ENCODE results near the gene ZNF366. TPM values are rescaled to one million over a fixed set of nuclear protein-coding genes. Genes with fewer than 3 reads are reported as not detected.
"Not testable (repeated sequence)": the region's sequence is repeated elsewhere in the genome, so short reads cannot be mapped to it uniquely, and the experiment has no call there.

The ZNF366 gene
- total RNA-seq, 1 experiment from 2014 or later = not detected

DNA sequence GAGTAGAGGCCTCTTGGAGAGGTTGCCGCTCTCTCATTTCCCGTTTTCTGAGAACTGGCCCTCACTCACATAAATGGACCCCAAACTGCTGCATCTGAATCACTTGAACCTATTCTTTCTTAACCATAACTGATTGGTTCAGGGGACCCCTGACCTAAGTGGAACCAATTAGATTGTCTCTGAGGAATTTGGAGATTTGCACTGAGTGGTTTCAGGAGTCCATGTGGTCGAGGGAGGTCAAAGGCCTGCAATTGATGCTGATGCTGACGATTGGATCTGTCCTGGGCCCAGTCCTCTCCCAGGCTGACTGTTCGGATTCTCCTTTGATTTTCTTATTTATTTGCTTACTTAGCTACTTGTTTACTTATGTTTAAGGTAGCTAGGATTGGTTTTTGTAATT lies 99.1 kb downstream of the ZNF366 start:
- DNase-seq = no peak
- Histone ChIP-seq H3K9me3 (0 out of 2 replicates have a peak, but pooled peaks cover 5% of the 10 kb centered on the region), H3K27me3 (replicated peaks; ENCODE audit: control insufficient read depth, insufficient read depth, low read length) (no peaks in the 10 kb centered on the region; the same call in 1 of the 2 replicates), H3K4me3 (ENCODE audit: low read depth, low read length) (no peak overlapping the region), H3K36me3 (ENCODE audit: control insufficient read depth, insufficient read depth, low read length) (no peaks in the 10 kb centered on the region), H3K4me1 (peaks cover 5% of the 10 kb centered on the region; the same call in 1 of the 2 replicates)
- no peaks in the 10 kb centered on the region for H3K36me3 Mint-ChIP-seq (ENCODE audit: insufficient read depth, unreplicated experiment)
- TF ChIP-seq, protein P1, sequence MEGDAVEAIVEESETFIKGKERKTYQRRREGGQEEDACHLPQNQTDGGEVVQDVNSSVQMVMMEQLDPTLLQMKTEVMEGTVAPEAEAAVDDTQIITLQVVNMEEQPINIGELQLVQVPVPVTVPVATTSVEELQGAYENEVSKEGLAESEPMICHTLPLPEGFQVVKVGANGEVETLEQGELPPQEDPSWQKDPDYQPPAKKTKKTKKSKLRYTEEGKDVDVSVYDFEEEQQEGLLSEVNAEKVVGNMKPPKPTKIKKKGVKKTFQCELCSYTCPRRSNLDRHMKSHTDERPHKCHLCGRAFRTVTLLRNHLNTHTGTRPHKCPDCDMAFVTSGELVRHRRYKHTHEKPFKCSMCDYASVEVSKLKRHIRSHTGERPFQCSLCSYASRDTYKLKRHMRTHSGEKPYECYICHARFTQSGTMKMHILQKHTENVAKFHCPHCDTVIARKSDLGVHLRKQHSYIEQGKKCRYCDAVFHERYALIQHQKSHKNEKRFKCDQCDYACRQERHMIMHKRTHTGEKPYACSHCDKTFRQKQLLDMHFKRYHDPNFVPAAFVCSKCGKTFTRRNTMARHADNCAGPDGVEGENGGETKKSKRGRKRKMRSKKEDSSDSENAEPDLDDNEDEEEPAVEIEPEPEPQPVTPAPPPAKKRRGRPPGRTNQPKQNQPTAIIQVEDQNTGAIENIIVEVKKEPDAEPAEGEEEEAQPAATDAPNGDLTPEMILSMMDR (IDR thresholded peaks at IDR 0.05; ENCODE audit: insufficient read depth in 1 of 2, low read depth in 1 of 2, low read length in 1 of 2, severe bottlenecking in 1 of 2, unreplicated experiment in 1 of 2) = no peak
- no peaks in the 10 kb centered on the region for H3K4me1 Mint-ChIP-seq (ENCODE audit: low read depth, unreplicated experiment)
- CTCF ChIA-PET = interaction anchor here (0.6 kb wide), 1 partner anchor 41 kb away, joined by 3 read pairs; no protein-coding TSS in a partner anchor
- no TSS peak for BruUV-seq (replicated peaks)
- H3K27ac Mint-ChIP-seq (ENCODE audit: unreplicated experiment) = no peak overlapping the region
- H3K27me3 Mint-ChIP-seq (ENCODE audit: insufficient read depth, unreplicated experiment) = no peaks in the 10 kb centered on the region
- H3K9me3 Mint-ChIP-seq (ENCODE audit: unreplicated experiment) = peaks cover 10% of the 10 kb centered on the region
- POLR2A ChIA-PET = no interaction called here
- H3K4me3 Mint-ChIP-seq (ENCODE audit: unreplicated experiment) = no peak overlapping the region
- intact Hi-C loops (cut with micrococcal nuclease; ENCODE audit: unreplicated experiment) = no loop called here

DNA sequence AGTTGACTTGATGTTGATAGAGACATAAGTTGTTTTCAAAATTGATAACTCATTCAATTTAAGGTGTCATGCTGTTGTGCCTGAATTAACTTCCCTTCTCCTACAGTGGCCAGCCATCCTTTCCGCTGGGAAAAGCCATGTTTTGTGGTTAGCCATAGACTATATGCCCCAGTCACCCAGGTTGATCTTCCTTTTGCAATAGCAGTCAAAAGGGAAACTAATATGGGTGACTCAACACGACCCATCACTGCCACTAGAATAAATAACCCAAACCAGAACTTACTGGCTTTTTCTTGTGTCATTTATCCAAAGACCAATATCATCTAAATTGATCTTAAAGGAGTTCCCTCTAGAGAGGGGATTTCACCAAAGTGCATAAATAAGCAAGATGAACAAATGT lies 99.7 kb downstream of the ZNF366 start:
- no peak for DNase-seq
- POLR2A ChIA-PET = no interaction called here
- Mint-ChIP-seq H3K4me1 (ENCODE audit: low read depth, unreplicated experiment) (no peaks in the 10 kb centered on the region), H3K27me3 (ENCODE audit: insufficient read depth, unreplicated experiment) (no peaks in the 10 kb centered on the region), H3K36me3 (ENCODE audit: insufficient read depth, unreplicated experiment) (no peaks in the 10 kb centered on the region), H3K9me3 (ENCODE audit: unreplicated experiment) (peaks cover 10% of the 10 kb centered on the region), H3K4me3 (ENCODE audit: unreplicated experiment) (no peak overlapping the region), H3K27ac (ENCODE audit: unreplicated experiment) (no peak overlapping the region)
- BruUV-seq (replicated peaks) = no TSS peak
- H3K4me3 ChIP-seq (ENCODE audit: low read depth, low read length) = no peak overlapping the region
- H3K27me3 ChIP-seq (replicated peaks; ENCODE audit: control insufficient read depth, insufficient read depth, low read length) = no peaks in the 10 kb centered on the region; the same call in 1 of the 2 replicates
- H3K9me3 ChIP-seq = 0 out of 2 replicates have a peak, but pooled peaks cover 5% of the 10 kb centered on the region
- CTCF ChIA-PET = no interaction called here
- no peaks in the 10 kb centered on the region for H3K36me3 ChIP-seq (ENCODE audit: control insufficient read depth, insufficient read depth, low read length)
- intact Hi-C loops (cut with micrococcal nuclease; ENCODE audit: unreplicated experiment) = no loop called here
- H3K4me1 ChIP-seq = peaks cover 4% of the 10 kb centered on the region; the same call in 1 of the 2 replicates
- TF ChIP-seq, protein P1 (IDR thresholded peaks at IDR 0.05; ENCODE audit: insufficient read depth in 1 of 2, low read depth in 1 of 2, low read length in 1 of 2, severe bottlenecking in 1 of 2, unreplicated experiment in 1 of 2) = no peak

DNA sequence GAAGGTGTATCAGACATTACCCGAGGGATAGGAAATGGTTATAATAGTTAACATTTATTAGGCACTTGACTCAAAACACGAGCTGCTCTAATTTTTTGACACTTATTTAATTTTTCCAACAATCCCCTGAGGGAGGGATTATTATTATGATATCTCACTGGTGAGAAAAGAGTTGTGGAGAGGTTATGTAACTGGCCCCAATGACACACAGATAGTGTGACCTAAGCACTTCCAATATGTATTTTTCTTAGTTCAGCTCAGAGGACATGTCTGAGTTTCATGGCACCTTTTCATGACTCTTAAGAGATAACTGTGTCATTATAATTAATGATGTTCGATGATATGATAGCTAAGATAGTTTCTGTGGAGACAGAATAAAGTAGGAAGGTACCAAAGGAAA lies 100.1 kb downstream of the ZNF366 start:
- Mint-ChIP-seq H3K27ac (ENCODE audit: unreplicated experiment) (no peak overlapping the region), H3K27me3 (ENCODE audit: insufficient read depth, unreplicated experiment) (no peaks in the 10 kb centered on the region), H3K4me3 (ENCODE audit: unreplicated experiment) (no peak overlapping the region), H3K36me3 (ENCODE audit: insufficient read depth, unreplicated experiment) (no peaks in the 10 kb centered on the region), H3K4me1 (ENCODE audit: low read depth, unreplicated experiment) (no peaks in the 10 kb centered on the region), H3K9me3 (ENCODE audit: unreplicated experiment) (peaks cover 14% of the 10 kb centered on the region)
- TF ChIP-seq, protein P1 (IDR thresholded peaks at IDR 0.05; ENCODE audit: insufficient read depth in 1 of 2, low read depth in 1 of 2, low read length in 1 of 2, severe bottlenecking in 1 of 2, unreplicated experiment in 1 of 2) = no peak
- no peak for DNase-seq
- H3K9me3 ChIP-seq = 0 out of 2 replicates have a peak, but pooled peaks cover 5% of the 10 kb centered on the region
- CTCF ChIA-PET = no interaction called here
- H3K4me1 ChIP-seq = no peaks in the 10 kb centered on the region
- H3K36me3 ChIP-seq (ENCODE audit: control insufficient read depth, insufficient read depth, low read length) = no peaks in the 10 kb centered on the region
- POLR2A ChIA-PET = no interaction called here
- H3K4me3 ChIP-seq (ENCODE audit: low read depth, low read length) = no peak overlapping the region
- BruUV-seq (replicated peaks) = no TSS peak
- H3K27me3 ChIP-seq (replicated peaks; ENCODE audit: control insufficient read depth, insufficient read depth, low read length) = no peaks in the 10 kb centered on the region; the same call in 1 of the 2 replicates
- intact Hi-C loops (cut with micrococcal nuclease; ENCODE audit: unreplicated experiment) = no loop called here

DNA sequence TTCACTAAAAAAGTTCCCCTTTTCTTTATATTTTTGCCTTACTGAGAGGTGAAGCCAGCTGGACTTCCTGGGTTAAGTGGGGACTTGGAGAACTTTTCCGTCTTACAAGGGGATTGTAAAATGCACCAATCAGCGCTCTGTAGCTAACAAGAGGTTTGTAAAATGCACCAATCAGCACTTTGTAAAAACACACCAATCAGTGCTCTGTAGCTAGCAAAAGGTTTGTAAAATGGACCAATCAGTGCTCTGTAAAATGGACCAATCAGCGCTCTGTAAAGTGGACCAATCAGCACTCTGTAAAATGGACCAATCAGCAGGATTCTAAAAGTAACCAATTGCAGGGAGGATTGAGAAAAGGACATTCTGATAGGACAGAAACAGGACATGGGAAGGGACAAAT lies 102.4 kb downstream of the ZNF366 start:
- intact Hi-C loops (cut with micrococcal nuclease; ENCODE audit: unreplicated experiment); BruUV-seq (replicated peaks); H3K27me3 Mint-ChIP-seq (ENCODE audit: insufficient read depth, unreplicated experiment); H3K36me3 Mint-ChIP-seq (ENCODE audit: insufficient read depth, unreplicated experiment); POLR2A ChIA-PET; H3K4me3 Mint-ChIP-seq (ENCODE audit: unreplicated experiment); H3K36me3 ChIP-seq (ENCODE audit: control insufficient read depth, insufficient read depth, low read length); DNase-seq; H3K4me1 ChIP-seq; CTCF ChIA-PET; H3K27ac Mint-ChIP-seq (ENCODE audit: unreplicated experiment); H3K4me1 Mint-ChIP-seq (ENCODE audit: low read depth, unreplicated experiment); H3K4me3 ChIP-seq (ENCODE audit: low read depth, low read length); H3K27me3 ChIP-seq (replicated peaks; ENCODE audit: control insufficient read depth, insufficient read depth, low read length): not testable (repeated sequence)
- peaks cover 34% of the 10 kb centered on the region for H3K9me3 Mint-ChIP-seq (ENCODE audit: unreplicated experiment)
- H3K9me3 ChIP-seq = peaks cover 17% of the 10 kb centered on the region; the same call in 1 of the 2 replicates

All from Caco-2 (cell line).